ENCODE measurements around the gene RAB3IL1. TPM values are rescaled to one million over a fixed set of nuclear protein-coding genes. Genes with fewer than 3 reads are reported as not detected.

Gene RAB3IL1
- total and polyA plus RNA-seq, 2 of the 13 experiments (the other 11 are each of a cell fraction or from before 2014, with no cell fraction given), result 1.2 to 2.0 TPM

- TF ChIP-seq TERF1 (CRISPR knock-in tag; IDR thresholded peaks at IDR 0.05), result no peak
- TF ChIP-seq TOPORS (CRISPR knock-in tag; IDR thresholded peaks at IDR 0.05), result no peak
- TF ChIP-seq SOX13 (IDR thresholded peaks at IDR 0.05), result no peak
- TF ChIP-seq SOX13 (CRISPR knock-in tag; conservative IDR thresholded peaks at IDR 0.05 in 1 of 2, IDR thresholded peaks at IDR 0.05 in 1 of 2), result no peak
- TF ChIP-seq SATB2 (CRISPR knock-in tag; IDR thresholded peaks at IDR 0.05), result no peak
- TF ChIP-seq ZBTB37 (CRISPR knock-in tag; IDR thresholded peaks at IDR 0.05), result no peak
- no peak for TF ChIP-seq SRF (IDR thresholded peaks at IDR 0.05; ENCODE audit: low read depth, low read length)
- TF ChIP-seq ZNF362 (CRISPR knock-in tag; IDR thresholded peaks at IDR 0.05; ENCODE audit: borderline replicate concordance), result no peak
- no peak for TF ChIP-seq ZNF543 (CRISPR knock-in tag; IDR thresholded peaks at IDR 0.05)
- no peak for TF ChIP-seq IKZF5 (CRISPR knock-in tag; IDR thresholded peaks at IDR 0.05)
- no peak for TF ChIP-seq GMEB1 (CRISPR knock-in tag; IDR thresholded peaks at IDR 0.05; ENCODE audit: borderline replicate concordance)
Observed at GRCh38 chr11:61918251-61918937, 1.0 kb upstream of the RAB3IL1 start (continued).
